Psoas muscle (tissue), 8 donors: Measurements from ENCODE around the gene CSTPP1. TPM values are rescaled to one million over a fixed set of nuclear protein-coding genes. Genes with fewer than 3 reads are reported as not detected.

Source experiments
- ATAC-seq, 4 donors: fragments of 200-7000 bp; cut with Tn5 transposase; one replicate each; pipeline ENCODE4 v1.9.1; 2020; ENCODE audit warnings: moderate library complexity in 3 of 4, mild to moderate bottlenecking in 2 of 4
- DNase-seq, 2 donors: peaks; one replicate each; pipeline ENCODE4 v3.0.0-alpha.2; 2020
- H3K27ac ChIP-seq: fragments of 200-600 bp; one replicate; pipeline ENCODE4 v1.8.0; 2022
- H3K27me3 ChIP-seq, 3 donors: fragments of 200-600 bp in 1 of 3; one replicate each; pipeline versions ENCODE4 v1.6.1 to v1.8.0; 2013 to 2022; ENCODE audit warnings: low read length in 2 of 3, mild to moderate bottlenecking in 2 of 3, moderate library complexity in 1 of 3; ENCODE audit not compliant: insufficient read depth in 3 of 3
- H3K36me3 ChIP-seq, 2 donors: fragments of 200-600 bp in 1 of 2; one replicate each; pipeline versions ENCODE4 v1.6.1 to v1.8.0; 2013 to 2022; ENCODE audit warnings: low read depth in 1 of 2, mild to moderate bottlenecking in 1 of 2, moderate library complexity in 1 of 2; ENCODE audit not compliant: insufficient read depth in 1 of 2
- H3K4me1 ChIP-seq: fragments of 200-600 bp; one replicate; pipeline ENCODE4 v1.8.0; 2022
- H3K4me3 ChIP-seq: fragments of 200-600 bp; one replicate; pipeline ENCODE4 v1.8.0; 2022; ENCODE audit warnings: mild to moderate bottlenecking
- H3K9me3 ChIP-seq: fragments of 200-600 bp; one replicate; pipeline ENCODE4 v1.8.0; 2022
- CTCF ChIP-seq: fragments of 200-600 bp; IDR thresholded peaks from one replicate; pipeline ENCODE4 v1.8.0; 2022; ENCODE audit warnings: antibody characterized with exemption
- WGBS, 3 donors: extraction: QIAGEN DNeasy Blood & Tissue Kit; methylation state at CpG; one replicate each; pipeline versions ENCODE4 v1.1.6 to v1.1.7; 2013; 5-methylcytosine and 5-hydroxymethylcytosine counted together
- intact Hi-C, 2 donors: fragments of 100-400 bp; cut with DNase I; formaldehyde crosslinking; loops; one replicate each; pipeline versions ENCODE4 v1.11.0 to v1.14.2; 2022
- polyA plus RNA-seq, 3 donors: library from polyadenylated mRNA; stranded (reverse); fragments of 200-250 nt; gene quantifications; one replicate each; pipeline ENCODE4 v1.2.3, GENCODE V29; 2013
- total RNA-seq, 4 donors: library from RNA; stranded (reverse); fragmentation: NEBNext Ultra II Directional in 2 of 4; extraction: Animal tissue kit (Norgen Biotek cat#: 25700) in 2 of 4; gene quantifications; one replicate each; pipeline versions ENCODE4 v1.2.1 to v1.2.4, GENCODE V29; 2021 to 2023
- donor health status: healthy with polysubstance abuse.
- donor health status: DM: no; HTN: no; CAD: no; lungs with moderate emphysema.
- donor health status: Bipolar disorder and iron deficiency.
- donor health status: healthy.
- donor health status: DM: yes; HTN: yes; CAD: no.
- donor health status: DM: no; HTN: no; CAD: no.
- donor health status: DM: no; HTN: no; CAD: no.
- donor health status: DM: yes; HTN: yes; CAD: no.

CSTPP1 gene
- total and polyA plus RNA-seq, 7 donors, result 5.1 to 10.0 (median 6.9) TPM

- no peak for ATAC-seq
These were observed 91.9 kb downstream of the CSTPP1 start for GRCh38 chr11:47028195-47029093.

GRCh38 chr11:47033439-47033838 is 96.9 kb downstream of the CSTPP1 start:
- Histone ChIP-seq H3K4me3 (no peak overlapping the region), H3K9me3 (no peaks in the 10 kb centered on the region), H3K4me1 (no peaks in the 10 kb centered on the region), H3K27ac (no peak overlapping the region), H3K36me3 (no peaks in the 10 kb centered on the region), H3K27me3 (no peaks in the 10 kb centered on the region)
- no peak for DNase-seq
- no peak for TF ChIP-seq CTCF
- ATAC-seq, result no peak
- intact Hi-C loops, result no loop called here
- 80 to 89% (median 84%) methylated on average over 2 of the region's 2 CpGs for WGBS, 3 donors

More at GRCh38 chr11:47028195-47029093, 91.9 kb downstream of the CSTPP1 start:
- no peaks in the 10 kb centered on the region for H3K27me3 ChIP-seq
- H3K4me3 ChIP-seq, result no peak overlapping the region
- H3K9me3 ChIP-seq, result no peaks in the 10 kb centered on the region
- H3K27ac ChIP-seq, result no peak overlapping the region
- H3K4me1 ChIP-seq, result no peaks in the 10 kb centered on the region
- no peak for TF ChIP-seq CTCF
- DNase-seq, result no peak
- H3K36me3 ChIP-seq, result no peaks in the 10 kb centered on the region
- intact Hi-C loops, result no loop called here
- 73 to 81% (median 80%) methylated on average over 9 of the region's 9 CpGs for WGBS, 3 donors

GRCh38 chr11:47034091-47034490 is 97.5 kb downstream of the CSTPP1 start:
- no peak for DNase-seq
- Histone ChIP-seq H3K4me3 (no peak overlapping the region), H3K27ac (no peak overlapping the region), H3K4me1 (no peaks in the 10 kb centered on the region), H3K9me3 (no peaks in the 10 kb centered on the region), H3K36me3 (no peaks in the 10 kb centered on the region), H3K27me3 (no peaks in the 10 kb centered on the region)
- ATAC-seq, result no peak
- TF ChIP-seq CTCF, result no peak
- intact Hi-C loops, result no loop called here

- DNase-seq (no peak), ATAC-seq (no peak)
- H3K9me3 ChIP-seq, result no peaks in the 10 kb centered on the region
- no peak overlapping the region for H3K27ac ChIP-seq
- H3K27me3 ChIP-seq, result no peaks in the 10 kb centered on the region
- intact Hi-C loops, result no loop called here
- H3K4me1 ChIP-seq, result no peaks in the 10 kb centered on the region
- WGBS, 3 donors, result 91 to 94% (median 93%) methylated on average over 5 of the region's 5 CpGs
- no peak for TF ChIP-seq CTCF
- H3K4me3 ChIP-seq, result no peak overlapping the region
- no peaks in the 10 kb centered on the region for H3K36me3 ChIP-seq
These were observed 98.5 kb downstream of the CSTPP1 start for GRCh38 chr11:47035108-47035507.
